Measurements from ENCODE around the gene TFPT.

Gene TFPT

DNA sequence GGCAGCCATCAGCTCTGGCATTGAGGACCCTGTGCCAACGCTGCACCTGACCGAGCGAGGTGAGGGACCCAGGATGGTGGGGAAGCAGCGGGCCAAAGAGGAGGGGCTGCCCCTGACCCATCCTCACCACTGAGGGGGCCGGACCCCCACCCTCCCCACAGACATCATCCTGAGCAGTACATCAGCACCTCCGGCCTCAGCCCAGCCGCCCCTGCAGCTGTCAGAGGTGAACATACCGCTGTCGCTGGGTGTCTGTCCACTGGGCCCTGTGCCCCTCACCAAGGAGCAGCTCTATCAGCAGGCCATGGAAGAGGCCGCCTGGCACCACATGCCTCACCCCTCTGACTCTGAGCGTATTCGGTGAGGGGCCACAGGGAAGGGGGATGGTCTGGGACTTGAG lies 36.8 kb upstream of the TFPT start:
- TF ChIP-seq ARNT (IDR thresholded peaks at IDR 0.05): no peak
- no peak for TF ChIP-seq NFRKB (IDR thresholded peaks at IDR 0.05)
- no peak for TF ChIP-seq SUZ12 (IDR thresholded peaks at IDR 0.05)
- TF ChIP-seq CTBP1 (IDR thresholded peaks at IDR 0.05; ENCODE audit: borderline replicate concordance): no peak
- no peak for TF ChIP-seq BHLHE40 (IDR thresholded peaks at IDR 0.05; ENCODE audit: borderline replicate concordance)
- TF ChIP-seq LEF1 (IDR thresholded peaks at IDR 0.05; ENCODE audit: borderline replicate concordance): no peak
- TF ChIP-seq ELF4 (IDR thresholded peaks at IDR 0.05): no peak
- TF ChIP-seq TARDBP (IDR thresholded peaks at IDR 0.05): no peak
- no peak for TF ChIP-seq SP1 (IDR thresholded peaks at IDR 0.05)
- no peak for TF ChIP-seq ZNF384 (IDR thresholded peaks at IDR 0.05)
- no peak for TF ChIP-seq FOXM1 (IDR thresholded peaks at IDR 0.05; ENCODE audit: borderline replicate concordance)
- ChIA-PET POLR2A (interaction anchor here (1.0 kb wide), 1 partner anchor 15 kb away, joined by 4 read pairs; no protein-coding TSS in a partner anchor), CTCF (no interaction called here)
- DNase-seq (ENCODE audit: extremely low spot score): no peak

GRCh38 chr19:54151362-54152035 lies 36.0 kb upstream of the TFPT start:
- CTCF ChIA-PET: no interaction called here
- TF ChIP-seq CTBP1 (IDR thresholded peaks at IDR 0.05; ENCODE audit: borderline replicate concordance) (no peak), ARNT (IDR thresholded peaks at IDR 0.05) (no peak), NFRKB (IDR thresholded peaks at IDR 0.05) (no peak), SUZ12 (IDR thresholded peaks at IDR 0.05) (no peak), FOXA1 (IDR thresholded peaks at IDR 0.05) (no peak), PKNOX1 (IDR thresholded peaks at IDR 0.05) (no peak), HDGF (IDR thresholded peaks at IDR 0.05; ENCODE audit: borderline replicate concordance) (no peak), ZNF384 (IDR thresholded peaks at IDR 0.05) (no peak), LEF1 (IDR thresholded peaks at IDR 0.05; ENCODE audit: borderline replicate concordance) (no peak), TARDBP (IDR thresholded peaks at IDR 0.05) (no peak), ELF4 (IDR thresholded peaks at IDR 0.05) (no peak), L3MBTL2 (conservative IDR thresholded peaks at IDR 0.05) (no peak), FOXK2 (IDR thresholded peaks at IDR 0.05) (no peak), FOXM1 (IDR thresholded peaks at IDR 0.05; ENCODE audit: borderline replicate concordance) (no peak), SP1 (IDR thresholded peaks at IDR 0.05) (no peak), BHLHE40 (IDR thresholded peaks at IDR 0.05; ENCODE audit: borderline replicate concordance) (no peak)
- no peak for DNase-seq (ENCODE audit: extremely low spot score)
- POLR2A ChIA-PET: interaction anchor here (0.8 to 1.9 kb wide), 3 partner anchors 8 to 15 kb away, joined by 3 to 10 read pairs (median 4); partner anchors contain the start of gene LENG1

DNA sequence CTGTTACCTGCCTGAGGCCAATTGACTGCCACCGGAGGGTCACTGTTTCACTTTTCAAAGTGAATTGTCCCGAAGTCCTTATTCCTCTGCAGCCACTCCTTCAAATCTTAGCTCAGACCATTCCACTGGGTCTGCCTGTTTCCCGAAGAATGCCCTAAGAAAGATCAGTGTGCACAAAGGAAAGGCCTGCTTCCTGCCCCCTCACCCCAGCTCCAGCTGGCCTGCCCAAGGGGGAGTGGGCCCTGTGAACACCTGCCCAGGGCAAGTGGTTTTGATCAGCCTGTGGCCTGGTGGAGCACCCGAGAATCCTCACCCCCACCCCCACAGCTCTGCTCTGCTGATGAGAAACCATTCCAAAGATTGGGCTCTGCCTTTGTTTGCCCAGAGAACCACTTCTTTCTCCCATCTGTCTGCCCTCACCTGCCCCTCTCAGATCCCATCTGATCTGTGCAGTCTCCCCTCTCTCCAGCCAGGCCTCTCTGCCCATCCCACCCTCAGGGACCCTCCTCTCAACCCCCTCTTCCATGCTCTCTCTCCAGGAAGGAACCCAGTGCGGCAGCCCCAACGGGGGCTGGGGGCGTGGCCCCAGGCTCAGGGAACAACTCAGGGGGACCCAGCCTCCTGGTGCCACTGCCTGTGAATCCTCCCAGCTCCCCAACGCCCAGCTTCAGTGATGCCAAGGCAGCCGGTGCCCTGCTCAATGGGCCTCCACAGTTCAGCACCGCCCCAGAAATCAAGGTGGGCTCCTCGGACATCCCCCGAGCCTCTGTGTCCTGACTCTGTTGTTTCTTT lies 33.8 kb upstream of the TFPT start:
- ChIA-PET CTCF (no interaction called here), POLR2A (interaction anchor here (1.1 to 1.9 kb wide), 2 partner anchors 10 to 12 kb away, joined by 3 to 10 read pairs; partner anchors contain the start of genes CNOT3 and LENG1)
- TF ChIP-seq HDGF (IDR thresholded peaks at IDR 0.05; ENCODE audit: borderline replicate concordance) (no peak), CTBP1 (IDR thresholded peaks at IDR 0.05; ENCODE audit: borderline replicate concordance) (no peak), FOXK2 (IDR thresholded peaks at IDR 0.05) (no peak), FOXA1 (IDR thresholded peaks at IDR 0.05) (no peak), ZNF384 (IDR thresholded peaks at IDR 0.05) (no peak), TARDBP (IDR thresholded peaks at IDR 0.05) (no peak), NFRKB (IDR thresholded peaks at IDR 0.05) (no peak), ELF4 (IDR thresholded peaks at IDR 0.05) (no peak), SP1 (IDR thresholded peaks at IDR 0.05) (no peak)
- no peak for DNase-seq (ENCODE audit: extremely low spot score)

GRCh38 chr19:54148158-54148557 lies 32.7 kb upstream of the TFPT start:
- TF ChIP-seq BHLHE40 (IDR thresholded peaks at IDR 0.05; ENCODE audit: borderline replicate concordance): no peak
- TF ChIP-seq TARDBP (IDR thresholded peaks at IDR 0.05): no peak
- ChIA-PET CTCF (no interaction called here), POLR2A (interaction anchor here (0.6 to 0.8 kb wide), 2 partner anchors 11 kb away, joined by 3 to 4 read pairs; partner anchors contain the start of gene LENG1)
- DNase-seq (ENCODE audit: extremely low spot score): no peak

DNA sequence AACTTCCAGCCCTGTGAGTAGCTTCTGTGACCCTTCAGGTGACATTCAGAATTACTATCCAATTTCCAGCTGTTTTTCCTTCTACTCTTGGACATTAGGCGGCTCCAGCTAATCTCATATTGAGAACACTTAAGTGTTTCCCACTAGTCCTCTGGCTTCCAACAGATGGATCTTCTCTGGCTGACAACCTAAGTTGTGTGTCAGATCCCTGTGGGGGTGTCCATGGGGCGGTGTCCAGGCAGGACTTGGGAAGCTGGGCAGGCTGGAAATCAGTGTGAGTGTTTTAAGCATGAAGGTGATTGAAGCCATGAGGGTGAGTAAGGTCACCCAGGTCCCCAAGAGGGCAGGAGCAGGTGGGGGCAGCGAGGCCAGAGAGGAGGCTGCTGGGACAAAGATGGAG lies 32.2 kb upstream of the TFPT start:
- no peak for DNase-seq (ENCODE audit: extremely low spot score)
- TF ChIP-seq L3MBTL2 (conservative IDR thresholded peaks at IDR 0.05) (no peak), ELF4 (IDR thresholded peaks at IDR 0.05) (no peak), PKNOX1 (IDR thresholded peaks at IDR 0.05) (no peak), HDGF (IDR thresholded peaks at IDR 0.05; ENCODE audit: borderline replicate concordance) (no peak), FOXA1 (IDR thresholded peaks at IDR 0.05) (no peak), FOXM1 (IDR thresholded peaks at IDR 0.05; ENCODE audit: borderline replicate concordance) (no peak), BHLHE40 (IDR thresholded peaks at IDR 0.05; ENCODE audit: borderline replicate concordance) (no peak), SUZ12 (IDR thresholded peaks at IDR 0.05) (no peak), SP1 (IDR thresholded peaks at IDR 0.05) (no peak), NFRKB (IDR thresholded peaks at IDR 0.05) (no peak), CTBP1 (IDR thresholded peaks at IDR 0.05; ENCODE audit: borderline replicate concordance) (no peak), TARDBP (IDR thresholded peaks at IDR 0.05) (no peak)
- POLR2A ChIA-PET: interaction anchor here (0.6 to 0.8 kb wide), 2 partner anchors 11 to 12 kb away, joined by 3 to 4 read pairs; partner anchors contain the start of gene LENG1
- CTCF ChIA-PET: no interaction called here

DNA sequence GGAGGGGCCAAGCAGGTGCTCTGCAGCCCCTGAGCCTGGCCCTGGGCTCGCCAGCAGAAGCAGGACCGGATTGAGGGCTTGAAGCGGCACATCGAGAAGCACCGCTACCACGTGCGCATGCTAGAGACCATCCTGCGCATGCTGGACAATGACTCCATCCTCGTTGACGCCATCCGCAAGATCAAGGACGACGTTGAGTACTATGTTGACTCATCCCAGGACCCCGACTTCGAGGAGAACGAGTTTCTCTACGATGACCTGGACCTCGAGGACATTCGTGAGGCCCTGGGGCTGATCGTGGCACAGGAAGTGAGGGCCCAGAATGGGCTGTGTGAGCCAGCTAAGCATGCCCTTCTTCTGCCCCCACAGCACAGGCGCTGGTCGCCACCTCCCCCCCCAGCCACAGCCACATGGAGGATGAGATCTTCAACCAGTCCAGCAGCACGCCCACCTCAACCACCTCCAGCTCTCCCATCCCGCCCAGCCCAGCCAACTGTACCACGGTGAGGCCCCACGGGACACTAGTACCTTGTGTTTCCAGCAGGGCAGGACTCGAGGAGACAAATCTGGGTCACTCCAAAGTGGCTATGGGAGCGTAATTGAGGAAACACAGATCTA lies 30.2 kb upstream of the TFPT start:
- POLR2A ChIA-PET: no interaction called here
- no peak for DNase-seq (ENCODE audit: extremely low spot score)
- TF ChIP-seq HDGF (IDR thresholded peaks at IDR 0.05; ENCODE audit: borderline replicate concordance) (no peak), ELF4 (IDR thresholded peaks at IDR 0.05) (no peak), L3MBTL2 (conservative IDR thresholded peaks at IDR 0.05) (no peak), ARNT (IDR thresholded peaks at IDR 0.05) (no peak), LEF1 (IDR thresholded peaks at IDR 0.05; ENCODE audit: borderline replicate concordance) (no peak), ZNF384 (IDR thresholded peaks at IDR 0.05) (no peak), CTBP1 (IDR thresholded peaks at IDR 0.05; ENCODE audit: borderline replicate concordance) (no peak), PKNOX1 (IDR thresholded peaks at IDR 0.05) (no peak), SUZ12 (IDR thresholded peaks at IDR 0.05) (no peak), BHLHE40 (IDR thresholded peaks at IDR 0.05; ENCODE audit: borderline replicate concordance) (no peak), FOXA1 (IDR thresholded peaks at IDR 0.05) (no peak), FOXK2 (IDR thresholded peaks at IDR 0.05) (no peak), SP1 (IDR thresholded peaks at IDR 0.05) (no peak), NFRKB (IDR thresholded peaks at IDR 0.05) (no peak)
- CTCF ChIA-PET: no interaction called here
